Fibroblast of skin of left quadriceps (primary cell): Measurements from ENCODE around the gene HIVEP1.

Experiments used
- DNase-seq, 2 experiments: peaks; one replicate each; pipeline ENCODE4 v3.0.0-alpha.2; 2013; ENCODE audit warnings: low read depth in 2 of 2

Gene HIVEP1

DNA sequence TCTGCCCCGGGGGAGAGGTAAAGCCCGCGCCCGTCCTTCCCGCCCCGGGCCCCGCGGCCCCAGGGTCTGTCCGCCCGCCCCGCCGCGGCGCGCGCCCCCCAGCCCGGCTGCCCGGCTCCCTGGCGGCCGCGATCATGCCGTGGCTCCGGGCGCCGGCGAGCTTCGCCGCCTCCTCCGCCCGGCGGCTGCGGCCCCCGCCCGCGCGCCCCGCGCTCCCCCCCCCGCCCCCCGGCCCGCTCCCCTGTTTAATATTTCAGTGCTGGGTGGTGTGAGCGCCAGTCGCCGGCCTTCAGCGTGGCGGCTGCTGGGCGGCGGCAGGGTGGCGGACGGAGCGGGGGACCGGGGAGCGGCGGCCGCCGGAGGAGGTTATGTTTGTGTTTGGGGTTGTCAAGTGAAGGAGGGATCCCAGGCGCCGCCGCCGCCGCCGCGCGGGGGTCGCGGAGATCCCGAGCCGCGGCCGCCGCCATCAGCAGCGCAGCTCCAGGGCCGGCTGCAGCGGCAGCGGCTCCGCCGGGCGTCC lies at the start of gene HIVEP1:
Gene HIVEP1, plus strand, starts transcription at position 275 of the 520 bp plus-strand sequence. CDS start 3,317 bp downstream, outside the sequence.
- no peak for DNase-seq

- no peak for DNase-seq
Measured at GRCh38 chr6:11963756-11964500, 48.2 kb upstream of the HIVEP1 start.

GRCh38 chr6:11964729-11965335 lies 47.3 kb upstream of the HIVEP1 start:
- peak; percentile 10 to 12 for DNase-seq

- no peak for DNase-seq
Measured at GRCh38 chr6:11965499-11965898, 46.6 kb upstream of the HIVEP1 start.

- no peak for DNase-seq
Measured at GRCh38 chr6:11968241-11968806, 43.8 kb upstream of the HIVEP1 start.

DNA sequence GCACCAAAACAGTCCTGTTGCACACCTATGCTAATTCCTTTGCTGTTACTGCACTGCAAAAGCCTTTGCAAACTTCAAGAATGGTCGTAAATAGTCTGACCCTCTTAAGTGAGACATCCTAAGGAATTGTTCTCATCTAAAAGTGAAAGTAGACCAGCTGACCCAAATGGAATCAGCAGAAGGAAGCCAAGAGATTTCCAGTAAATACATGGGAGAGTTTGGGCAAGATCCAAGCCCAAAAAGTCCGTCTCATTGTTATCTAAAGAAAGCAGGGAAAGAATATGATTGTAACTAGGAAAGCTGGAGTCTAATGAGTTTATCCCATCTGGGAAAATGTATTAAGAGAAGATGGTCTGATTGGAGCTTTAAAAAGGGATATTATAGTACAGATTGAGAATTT lies 43.0 kb upstream of the HIVEP1 start:
- DNase-seq, result peak; percentile 58 to 59

DNA sequence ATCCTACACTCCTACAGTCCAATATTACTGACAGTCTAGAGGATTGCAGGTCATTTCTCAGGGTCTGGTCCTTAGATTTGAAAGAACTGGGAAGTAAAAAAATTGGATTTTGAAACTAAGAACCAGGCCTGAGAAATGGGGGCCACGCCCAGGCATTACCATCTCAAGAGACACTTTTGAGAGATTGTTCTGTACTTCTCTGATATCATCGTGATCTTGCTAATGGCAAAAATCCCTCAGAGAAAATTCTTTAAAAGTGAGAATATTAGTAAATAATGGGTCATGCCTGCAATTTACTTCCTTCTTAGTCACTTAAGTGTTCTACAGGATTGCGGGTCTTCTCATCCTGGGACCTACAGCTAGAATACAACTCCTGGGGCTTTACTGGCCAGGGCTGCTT lies 42.0 kb upstream of the HIVEP1 start:
- DNase-seq, result no peak

DNA sequence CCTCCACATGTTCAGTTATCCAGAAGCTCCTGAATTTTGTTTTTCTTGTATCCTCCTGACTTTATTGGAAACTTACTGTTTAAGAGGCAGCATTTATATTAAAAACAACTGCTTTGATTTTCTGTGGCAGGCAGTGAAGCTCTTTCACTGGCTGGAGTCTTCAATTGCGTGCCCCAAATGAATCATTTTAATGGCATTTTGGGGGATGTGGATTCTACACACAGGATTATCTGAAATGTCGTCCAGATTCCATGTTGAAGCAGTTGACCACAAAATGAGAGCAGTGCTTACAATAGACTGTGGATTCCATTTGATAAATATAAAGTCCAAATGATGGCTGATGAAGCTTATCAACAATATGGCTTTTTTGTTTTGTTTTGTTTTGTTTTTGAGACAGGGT lies 41.0 kb upstream of the HIVEP1 start:
- peak; percentile 95 to 96 for DNase-seq

GRCh38 chr6:11972270-11972669 lies 39.8 kb upstream of the HIVEP1 start:
- DNase-seq, result no peak

GRCh38 chr6:11972806-11973205 lies 39.3 kb upstream of the HIVEP1 start:
- DNase-seq, result no peak

- DNase-seq, result no peak
Measured at GRCh38 chr6:11973238-11973637, 38.9 kb upstream of the HIVEP1 start.

GRCh38 chr6:11974089-11974488 lies 38.0 kb upstream of the HIVEP1 start:
- peak; percentile 48 to 56 for DNase-seq

- no peak for DNase-seq
Measured at GRCh38 chr6:11975353-11975977, 36.6 kb upstream of the HIVEP1 start.

DNA sequence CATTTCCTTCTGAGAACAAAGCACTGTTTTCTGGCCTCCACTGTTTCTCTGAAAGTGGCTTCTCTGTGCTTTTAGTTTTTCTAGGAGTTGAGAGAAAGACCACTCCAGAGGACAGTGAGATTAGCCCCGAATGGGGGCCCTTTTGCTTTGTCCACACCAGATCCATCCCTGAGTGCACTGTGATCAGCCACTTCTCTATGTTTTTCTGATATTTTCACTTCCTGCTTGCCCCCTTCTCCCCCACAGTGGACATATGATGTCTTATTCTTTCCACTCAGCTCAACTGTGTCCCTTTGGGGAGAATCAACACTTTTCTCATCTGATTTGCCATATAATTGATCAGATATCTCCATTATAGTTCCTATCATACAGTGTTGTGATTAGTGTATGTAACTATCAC lies 35.6 kb upstream of the HIVEP1 start:
- DNase-seq, result no peak

DNA sequence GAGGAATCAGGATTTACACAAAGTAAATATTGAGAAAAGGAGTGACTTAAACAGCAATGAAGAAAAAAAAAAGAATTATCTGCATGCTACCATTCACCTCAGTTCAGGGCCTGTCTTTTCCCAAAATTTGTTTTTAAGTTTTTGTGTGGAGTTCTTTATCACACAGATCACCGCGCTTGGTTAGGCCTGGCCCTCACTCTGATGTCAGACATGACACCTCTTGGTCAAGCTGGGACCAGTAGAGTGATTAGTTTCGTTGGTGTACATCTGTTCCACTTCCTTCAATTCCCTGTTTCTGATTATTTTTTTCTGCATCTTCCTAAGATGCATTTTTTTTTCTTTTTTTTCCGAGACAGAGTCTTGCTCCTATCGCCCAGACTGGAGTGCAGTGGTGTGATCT lies 34.9 kb upstream of the HIVEP1 start:
- no peak for DNase-seq

- DNase-seq, result no peak
Measured at GRCh38 chr6:11977738-11978137, 34.4 kb upstream of the HIVEP1 start.

GRCh38 chr6:11978169-11978987 lies 33.7 kb upstream of the HIVEP1 start:
- DNase-seq, result no peak

GRCh38 chr6:11979866-11980265 lies 32.2 kb upstream of the HIVEP1 start:
- DNase-seq, result no peak

DNA sequence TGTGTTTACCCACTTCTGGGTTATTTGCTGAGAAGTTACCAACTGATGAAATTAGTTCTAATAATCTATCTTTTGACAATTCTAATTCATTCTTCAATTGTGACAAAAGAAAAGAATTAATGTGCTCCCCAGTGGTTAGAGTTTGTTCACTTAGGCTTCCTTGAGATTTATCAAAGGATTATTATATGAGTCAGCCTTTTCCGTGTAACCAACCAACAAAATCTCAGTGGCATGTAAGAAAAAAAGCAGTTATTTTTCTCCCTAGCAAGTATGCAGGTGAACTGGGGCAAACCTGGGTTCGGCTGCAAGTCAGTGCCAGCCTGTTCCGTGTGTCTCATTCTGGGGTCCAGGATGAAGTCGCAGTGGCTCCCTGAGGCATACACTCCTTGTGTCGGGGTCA lies 28.8 kb upstream of the HIVEP1 start:
- DNase-seq, result no peak

- DNase-seq, result no peak
Measured at GRCh38 chr6:11987386-11987785, 24.7 kb upstream of the HIVEP1 start.

GRCh38 chr6:11989386-11989785 lies 22.7 kb upstream of the HIVEP1 start:
- peak in 1 of 2 experiments; percentile 52 for DNase-seq

DNA sequence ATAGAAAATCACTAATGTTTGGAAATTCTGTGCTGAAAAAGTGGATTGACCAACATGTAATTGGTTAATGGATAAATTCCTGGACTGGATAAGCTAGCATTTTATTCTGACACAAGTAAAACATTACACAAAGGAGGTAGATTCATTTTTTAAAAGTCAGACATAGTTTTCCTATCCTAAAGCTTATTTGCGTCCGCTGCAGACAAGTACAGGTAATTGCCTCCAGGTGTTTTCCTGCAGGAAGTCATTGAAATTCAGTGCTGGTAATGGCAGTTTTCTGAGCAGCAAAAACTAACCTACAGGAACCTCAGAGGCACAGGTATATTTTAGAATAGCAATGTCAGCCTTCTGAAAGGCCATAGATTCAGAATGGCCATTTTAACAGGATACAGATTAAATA lies 20.0 kb upstream of the HIVEP1 start:
- DNase-seq, result no peak
